ENCODE measurements around the gene FNBP1.
"Not testable (repeated sequence)": the region's sequence is repeated elsewhere in the genome, so short reads cannot be mapped to it uniquely, and the experiment has no call there.

Gene FNBP1

GRCh38 chr9:129910628-129911567 lies 132.1 kb downstream of the FNBP1 start:
- DNase-seq = no peak

- no peak for DNase-seq
Measured at GRCh38 chr9:129909851-129910250, 133.1 kb downstream of the FNBP1 start.

- DNase-seq = no peak
Measured at GRCh38 chr9:129908906-129909305, 134.1 kb downstream of the FNBP1 start.

- no peak for DNase-seq
Measured at GRCh38 chr9:129907201-129907600, 135.8 kb downstream of the FNBP1 start.

GRCh38 chr9:129906298-129906697 lies 136.7 kb downstream of the FNBP1 start:
- DNase-seq = no peak

- DNase-seq = no peak
Measured at GRCh38 chr9:129904734-129905133, 138.3 kb downstream of the FNBP1 start.

GRCh38 chr9:129902740-129903134 lies 140.3 kb downstream of the FNBP1 start:
- no peak for DNase-seq

GRCh38 chr9:129901993-129902739 lies 140.8 kb downstream of the FNBP1 start:
- DNase-seq = no peak

- no peak for DNase-seq
Measured at GRCh38 chr9:129900263-129901027, 142.5 kb downstream of the FNBP1 start.

- no peak for DNase-seq
Measured at GRCh38 chr9:129899620-129900019, 143.4 kb downstream of the FNBP1 start.

- no peak for DNase-seq
Measured at GRCh38 chr9:129898185-129898584, 144.8 kb downstream of the FNBP1 start.

GRCh38 chr9:129897263-129897662 lies 145.7 kb downstream of the FNBP1 start:
- no peak for DNase-seq

- DNase-seq = no peak
Measured at GRCh38 chr9:129895376-129896268, 147.4 kb downstream of the FNBP1 start.

GRCh38 chr9:129894120-129894823 lies 148.7 kb downstream of the FNBP1 start:
- DNase-seq = no peak

GRCh38 chr9:129891569-129891968 lies 151.4 kb downstream of the FNBP1 start:
- no peak for DNase-seq

- DNase-seq = not testable (repeated sequence)
Measured at GRCh38 chr9:129890718-129891299, 152.2 kb downstream of the FNBP1 start.

GRCh38 chr9:129889941-129890717 lies 152.9 kb downstream of the FNBP1 start:
- DNase-seq = no peak

- no peak for DNase-seq
Measured at GRCh38 chr9:129889122-129889940, 153.7 kb downstream of the FNBP1 start.

All from cerebellar nuclear complex (tissue), 1 donor.